ENCODE measurements around the gene TEX264.

Gene TEX264

DNA sequence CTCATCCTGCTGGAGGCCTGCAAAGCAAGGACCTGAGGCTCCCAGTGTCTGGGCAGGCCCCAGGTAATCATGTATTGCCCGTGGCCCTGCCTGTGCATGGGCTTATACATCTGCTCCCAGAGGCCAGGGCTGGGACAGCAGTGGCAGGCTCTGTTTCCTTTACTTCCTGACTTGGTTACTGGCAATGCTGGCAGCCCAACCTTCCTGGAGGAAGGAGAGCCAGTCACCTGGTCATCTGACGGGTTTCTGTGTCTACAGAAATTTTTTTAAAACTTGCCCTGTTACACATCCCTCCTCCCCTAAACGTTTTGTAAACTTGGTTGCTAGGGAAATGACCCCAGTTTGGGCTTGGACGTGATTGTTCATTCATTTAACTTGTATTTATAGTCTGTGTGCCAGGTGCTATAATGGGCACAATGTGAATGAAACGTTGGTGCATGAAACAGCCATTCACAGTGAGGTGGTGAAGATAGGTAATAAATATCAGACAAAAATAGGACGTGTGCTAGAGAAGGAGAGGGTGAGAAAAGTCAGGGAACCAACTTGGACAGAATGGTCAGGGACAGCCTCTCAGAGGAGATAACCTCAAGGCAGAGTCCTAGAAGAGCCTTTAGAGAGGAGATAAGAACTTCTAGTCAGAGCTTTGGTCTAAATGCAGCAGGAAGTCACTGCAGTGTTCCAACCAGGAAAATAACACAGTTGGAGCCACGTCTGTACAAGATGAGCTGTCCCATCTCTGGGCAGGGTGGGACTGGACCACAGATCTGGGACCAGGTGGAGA is 14.1 kb downstream of the TEX264 start:
- DNase-seq (ENCODE audit: low spot score) = no peak
- in situ Hi-C loops (cut with MboI; ENCODE audit: low sequenced_read_pairs, unreplicated experiment) = loop anchor here (5.0 kb wide), 1 partner anchor 183 kb away; the partner anchor contains the start of gene DCAF1
- TF ChIP-seq, protein P1, sequence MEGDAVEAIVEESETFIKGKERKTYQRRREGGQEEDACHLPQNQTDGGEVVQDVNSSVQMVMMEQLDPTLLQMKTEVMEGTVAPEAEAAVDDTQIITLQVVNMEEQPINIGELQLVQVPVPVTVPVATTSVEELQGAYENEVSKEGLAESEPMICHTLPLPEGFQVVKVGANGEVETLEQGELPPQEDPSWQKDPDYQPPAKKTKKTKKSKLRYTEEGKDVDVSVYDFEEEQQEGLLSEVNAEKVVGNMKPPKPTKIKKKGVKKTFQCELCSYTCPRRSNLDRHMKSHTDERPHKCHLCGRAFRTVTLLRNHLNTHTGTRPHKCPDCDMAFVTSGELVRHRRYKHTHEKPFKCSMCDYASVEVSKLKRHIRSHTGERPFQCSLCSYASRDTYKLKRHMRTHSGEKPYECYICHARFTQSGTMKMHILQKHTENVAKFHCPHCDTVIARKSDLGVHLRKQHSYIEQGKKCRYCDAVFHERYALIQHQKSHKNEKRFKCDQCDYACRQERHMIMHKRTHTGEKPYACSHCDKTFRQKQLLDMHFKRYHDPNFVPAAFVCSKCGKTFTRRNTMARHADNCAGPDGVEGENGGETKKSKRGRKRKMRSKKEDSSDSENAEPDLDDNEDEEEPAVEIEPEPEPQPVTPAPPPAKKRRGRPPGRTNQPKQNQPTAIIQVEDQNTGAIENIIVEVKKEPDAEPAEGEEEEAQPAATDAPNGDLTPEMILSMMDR (IDR thresholded peaks at IDR 0.05; ENCODE audit: borderline replicate concordance, control extremely low read depth, extremely low read depth, insufficient read depth, missing control alignments) = no peak

GRCh38 chr3:51686056-51686455 is 15.0 kb downstream of the TEX264 start:
- TF ChIP-seq, protein P1 (IDR thresholded peaks at IDR 0.05; ENCODE audit: borderline replicate concordance, control extremely low read depth, extremely low read depth, insufficient read depth, missing control alignments) = no peak
- DNase-seq (ENCODE audit: low spot score) = no peak

DNA sequence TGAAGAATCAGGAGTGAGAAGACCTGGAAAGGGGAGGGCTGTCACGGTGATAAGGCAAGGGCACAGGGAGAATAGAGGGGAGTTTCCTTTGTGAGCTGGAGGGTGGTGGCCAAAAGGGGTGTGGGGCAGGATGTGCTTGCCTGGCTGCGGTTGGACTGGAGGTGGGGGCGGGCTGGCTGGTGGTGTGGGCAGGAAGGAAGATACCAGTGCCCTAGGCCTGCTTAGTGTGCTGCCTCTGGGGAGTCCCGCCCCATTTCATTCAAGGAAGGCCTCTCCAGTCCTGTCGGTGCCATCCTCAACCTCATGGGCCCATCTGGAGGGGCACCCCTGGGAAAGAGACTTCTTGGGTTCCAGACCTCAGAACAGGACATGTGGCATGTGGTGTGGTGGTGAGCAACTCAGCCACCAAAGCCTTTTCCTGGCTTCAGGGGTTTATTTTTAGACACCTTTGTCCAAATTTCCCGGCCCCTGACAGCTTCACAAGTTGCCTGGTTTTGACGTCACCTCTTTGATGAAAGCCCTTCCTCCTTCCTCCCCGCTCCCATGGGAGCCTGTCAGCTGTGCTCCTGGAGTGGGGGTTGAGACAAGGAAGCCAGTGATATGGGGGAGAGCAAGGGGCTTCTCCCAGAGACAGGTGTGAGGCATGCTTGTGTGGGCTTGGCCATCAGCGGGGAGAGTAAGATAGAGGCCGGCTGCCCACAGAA is 15.6 kb downstream of the TEX264 start:
- DNase-seq (ENCODE audit: low spot score) = peak; percentile 64
- in situ Hi-C loops (cut with MboI; ENCODE audit: low sequenced_read_pairs, unreplicated experiment) = no loop called here
- TF ChIP-seq, protein P1 (IDR thresholded peaks at IDR 0.05; ENCODE audit: borderline replicate concordance, control extremely low read depth, extremely low read depth, insufficient read depth, missing control alignments) = no peak

More at GRCh38 chr3:51686056-51686455, 15.0 kb downstream of the TEX264 start:
- in situ Hi-C loops (cut with MboI; ENCODE audit: low sequenced_read_pairs, unreplicated experiment) = no loop called here

GRCh38 chr3:51687431-51688205 is 16.6 kb downstream of the TEX264 start:
- in situ Hi-C loops (cut with MboI; ENCODE audit: low sequenced_read_pairs, unreplicated experiment) = no loop called here
- TF ChIP-seq, protein P1 (IDR thresholded peaks at IDR 0.05; ENCODE audit: borderline replicate concordance, control extremely low read depth, extremely low read depth, insufficient read depth, missing control alignments) = no peak
- DNase-seq (ENCODE audit: low spot score) = no peak

DNA sequence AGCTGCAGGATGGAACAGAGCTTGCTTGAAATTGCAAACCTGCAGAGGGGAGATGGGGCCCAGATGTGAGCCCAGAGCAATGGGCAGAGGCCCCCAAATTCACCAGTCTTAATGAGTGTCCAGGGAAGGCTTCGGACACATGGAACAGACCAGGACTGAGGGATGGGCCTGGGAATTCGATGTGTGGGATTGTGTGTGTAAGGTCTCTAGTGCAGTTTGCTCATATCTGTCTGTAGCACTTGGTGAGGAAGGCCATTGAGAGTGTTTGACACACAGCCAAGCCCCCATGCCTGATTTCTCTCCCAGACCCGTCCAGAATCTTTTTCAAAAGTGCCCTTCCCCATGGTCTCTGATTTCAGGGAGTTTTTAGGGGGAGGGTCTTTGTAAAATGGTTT is 17.2 kb downstream of the TEX264 start:
- DNase-seq (ENCODE audit: low spot score) = no peak
- in situ Hi-C loops (cut with MboI; ENCODE audit: low sequenced_read_pairs, unreplicated experiment) = no loop called here
- TF ChIP-seq, protein P1 (IDR thresholded peaks at IDR 0.05; ENCODE audit: borderline replicate concordance, control extremely low read depth, extremely low read depth, insufficient read depth, missing control alignments) = no peak

DNA sequence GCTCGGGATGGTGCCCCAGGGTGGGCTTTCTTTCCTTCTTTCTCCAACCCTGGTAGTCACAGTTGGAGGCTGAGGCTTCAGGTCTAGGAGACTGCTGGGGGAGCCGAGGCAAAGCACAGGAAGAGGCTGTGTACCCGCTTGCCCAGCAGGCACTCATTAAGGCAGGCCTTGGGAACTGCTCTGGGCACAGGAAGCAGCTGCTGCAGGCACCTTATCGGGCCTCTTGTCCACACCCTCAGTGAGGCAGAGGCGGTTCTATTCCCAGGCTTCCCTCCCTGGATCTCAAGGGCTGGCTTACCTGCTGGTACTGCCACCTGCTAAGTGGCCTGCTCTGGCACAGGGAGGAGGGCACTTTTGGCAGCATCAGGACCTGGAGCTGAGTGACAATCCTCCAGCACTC is 20.0 kb downstream of the TEX264 start:
- in situ Hi-C loops (cut with MboI; ENCODE audit: low sequenced_read_pairs, unreplicated experiment) = no loop called here
- DNase-seq (ENCODE audit: low spot score) = no peak
- TF ChIP-seq, protein P1 (IDR thresholded peaks at IDR 0.05; ENCODE audit: borderline replicate concordance, control extremely low read depth, extremely low read depth, insufficient read depth, missing control alignments) = no peak

All from GM13976 (cell line).